RWPE1 (cell line): Measurements from ENCODE around the gene DESI2.

ENCODE experiments used
- CTCF ChIA-PET: fragments of 350-600 bp; sonication (Branson Sonifier 250); formaldehyde crosslinking; extraction: SDS; loops from one replicate; lab custom pipeline; 2021; lab: Yijun Ruan, JAX
- POLR2A ChIA-PET: fragments of 400-600 bp; formaldehyde crosslinking; extraction: SDS; loops from one replicate; lab custom pipeline; 2020; ENCODE audit warnings: antibody characterized with exemption; ENCODE audit not compliant: low non-redundant PET; lab: Yijun Ruan, JAX
- DNase-seq: peaks from one replicate; pipeline ENCODE4 v3.0.0; 2012; ENCODE audit warnings: low spot score
- H3K27ac ChIP-seq: fragments of 450-650 bp; 2 replicates; pipeline ENCODE4 v1.5.1; 2017
- CTCF ChIP-seq: fragments of 450-650 bp; conservative IDR thresholded peaks from 2 replicates; pipeline ENCODE4 v1.5.1; 2017; ENCODE audit warnings: low read depth, mild to moderate bottlenecking

The DESI2 gene

GRCh38 chr1:244652623-244653438 is at the start of gene DESI2:
Gene DESI2 (plus strand): TSS chr1:244653126. CDS start chr1:244653314, 188 bp downstream.
- peak; percentile 65 for TF ChIP-seq CTCF
- CTCF ChIA-PET: interaction anchor here (0.5 to 1.3 kb wide), 3 partner anchors 12 to 144 kb away, joined by 4 to 6 read pairs (median 5); no protein-coding TSS in a partner anchor
- peak; percentile 98 for DNase-seq
- POLR2A ChIA-PET: no interaction called here
- peak within 1 kb of the TSS; percentile 87 for H3K27ac ChIP-seq

- ChIA-PET POLR2A (no interaction called here), CTCF (interaction anchor here (0.5 to 3.2 kb wide), 14 partner anchors 9 to 800 kb away, joined by 3 to 22 read pairs (median 4); no protein-coding TSS in a partner anchor)
- no peak overlapping the region for H3K27ac ChIP-seq
- peak; percentile 82 for TF ChIP-seq CTCF
- peak; percentile 30 for DNase-seq
Observed at GRCh38 chr1:244603498-244603897, 49.4 kb upstream of the DESI2 start.

- no peak for TF ChIP-seq CTCF
- ChIA-PET POLR2A (no interaction called here), CTCF (interaction anchor here (3.2 kb wide), 1 partner anchor 191 kb away, joined by 22 read pairs; no protein-coding TSS in a partner anchor)
- no peak for DNase-seq
- no peak overlapping the region for H3K27ac ChIP-seq
Observed at GRCh38 chr1:244605835-244606370, 47.0 kb upstream of the DESI2 start.

GRCh38 chr1:244614113-244614836 is 38.7 kb upstream of the DESI2 start:
- no peak for TF ChIP-seq CTCF
- CTCF ChIA-PET: no interaction called here
- no peak for DNase-seq
- POLR2A ChIA-PET: no interaction called here
- H3K27ac ChIP-seq: no peak overlapping the region

GRCh38 chr1:244614879-244615278 is 38.0 kb upstream of the DESI2 start:
- H3K27ac ChIP-seq: no peak overlapping the region
- ChIA-PET CTCF (no interaction called here), POLR2A (no interaction called here)
- DNase-seq: no peak
- TF ChIP-seq CTCF: no peak

GRCh38 chr1:244615301-244615700 is 37.6 kb upstream of the DESI2 start:
- CTCF ChIA-PET: no interaction called here
- no peak for DNase-seq
- POLR2A ChIA-PET: no interaction called here
- H3K27ac ChIP-seq: no peak overlapping the region
- TF ChIP-seq CTCF: no peak
